GM08714 (cell line): ENCODE data around the gene MASTL.

Source experiments
- H3K4me3 ChIP-seq: fragments of 200-500 bp; sonication (Bioruptor generic); 2 replicates; pipeline ENCODE4 v1.5.1; 2014; ENCODE audit warnings: mild to moderate bottlenecking, low read length, inconsistent platforms
- ZNF274 ChIP-seq: IDR thresholded peaks from 2 replicates; pipeline ENCODE4 v1.6.1; 2012; ENCODE audit warnings: mild to moderate bottlenecking, low read depth, low read length

The MASTL gene

DNA sequence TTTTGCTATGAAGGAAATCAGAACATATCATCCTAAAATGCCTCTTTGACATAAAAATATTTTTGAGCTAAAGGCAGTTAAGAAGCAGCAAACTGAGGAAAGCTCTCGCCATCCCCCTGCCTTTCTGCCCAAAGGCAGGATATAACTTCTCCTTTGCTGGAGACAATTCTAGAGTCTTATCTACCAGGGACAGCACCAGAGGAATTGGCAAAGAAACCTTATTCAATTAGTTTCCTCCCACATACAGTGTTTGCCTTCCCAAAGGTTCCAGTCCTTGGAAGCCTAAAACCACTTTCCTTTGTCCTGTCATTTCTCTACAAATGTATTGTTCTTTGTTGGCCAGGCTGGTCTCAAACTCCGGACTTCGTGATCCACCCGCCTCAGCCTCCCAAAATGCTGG, 33.7 kb downstream of the MASTL start:
- no peak for TF ChIP-seq ZNF274
- no peak overlapping the region for H3K4me3 ChIP-seq

DNA sequence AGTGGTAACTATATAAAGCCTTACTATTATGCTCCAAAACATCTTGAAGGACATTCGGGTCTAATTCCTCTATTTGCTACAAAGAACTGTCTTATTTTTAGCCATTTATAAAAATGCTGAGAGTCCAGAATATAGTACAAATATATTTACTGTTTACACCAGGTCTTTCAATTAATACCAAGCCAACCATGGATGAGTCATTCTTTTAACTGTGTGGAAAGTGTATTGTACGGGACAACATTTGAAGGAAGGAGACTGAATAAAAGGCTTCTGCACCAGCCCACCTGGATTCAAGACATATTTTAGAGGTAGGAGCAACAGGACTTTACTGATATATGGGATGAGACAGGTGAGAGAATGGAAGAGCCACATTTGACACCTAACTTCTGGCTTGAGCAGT, 35.4 kb downstream of the MASTL start:
- no peak for TF ChIP-seq ZNF274
- H3K4me3 ChIP-seq: no peak overlapping the region

DNA sequence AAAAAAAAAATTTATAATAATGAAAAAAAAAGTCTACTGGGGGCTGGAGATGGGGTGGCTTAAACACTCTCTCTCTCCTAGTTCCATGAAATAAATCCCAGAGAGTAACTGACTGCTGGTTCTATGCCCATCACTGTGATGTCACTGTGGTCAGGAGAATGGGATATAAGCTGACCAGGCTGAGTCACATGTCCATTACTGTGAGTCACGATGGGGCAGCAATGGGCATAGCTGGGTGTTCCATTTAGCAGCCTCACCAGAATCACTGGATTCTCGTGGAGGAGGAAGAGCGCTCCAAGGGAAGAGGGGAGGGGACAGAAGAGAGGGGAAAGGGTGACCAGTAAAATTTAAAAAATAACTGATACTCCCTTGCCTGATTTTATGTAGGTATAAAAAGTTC, 37.1 kb downstream of the MASTL start:
- TF ChIP-seq ZNF274: no peak
- H3K4me3 ChIP-seq: no peak overlapping the region

DNA sequence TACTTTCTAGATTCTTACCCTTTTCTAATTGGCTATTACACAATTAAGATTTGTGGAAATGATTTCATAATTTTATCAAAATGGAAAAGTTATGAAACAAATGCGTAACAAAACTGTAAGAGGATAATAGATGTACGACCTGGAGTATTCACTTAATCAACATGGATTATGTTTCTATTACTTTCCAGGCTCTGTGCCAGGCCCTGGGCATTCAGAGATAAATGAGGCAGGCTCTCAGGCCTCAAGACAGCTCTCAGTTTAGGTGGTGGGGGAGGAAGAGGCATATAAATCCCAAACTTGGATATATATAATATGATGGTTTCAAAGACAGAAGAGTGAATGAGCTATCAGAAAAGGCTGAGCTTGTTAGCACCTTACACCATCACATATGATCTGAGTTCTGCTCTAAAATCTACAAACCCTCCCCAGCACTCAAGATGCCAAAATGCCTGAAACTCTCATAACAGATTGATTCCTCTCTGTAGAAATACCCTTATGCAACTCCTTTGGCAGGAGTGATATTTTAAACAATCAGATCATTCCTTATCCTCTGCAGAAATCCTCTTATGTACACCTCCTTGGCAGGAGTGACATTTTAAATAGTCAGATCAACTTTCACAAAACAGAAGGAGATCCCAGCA, 42.9 kb downstream of the MASTL start:
- H3K4me3 ChIP-seq: no peak overlapping the region
- TF ChIP-seq ZNF274: no peak

DNA sequence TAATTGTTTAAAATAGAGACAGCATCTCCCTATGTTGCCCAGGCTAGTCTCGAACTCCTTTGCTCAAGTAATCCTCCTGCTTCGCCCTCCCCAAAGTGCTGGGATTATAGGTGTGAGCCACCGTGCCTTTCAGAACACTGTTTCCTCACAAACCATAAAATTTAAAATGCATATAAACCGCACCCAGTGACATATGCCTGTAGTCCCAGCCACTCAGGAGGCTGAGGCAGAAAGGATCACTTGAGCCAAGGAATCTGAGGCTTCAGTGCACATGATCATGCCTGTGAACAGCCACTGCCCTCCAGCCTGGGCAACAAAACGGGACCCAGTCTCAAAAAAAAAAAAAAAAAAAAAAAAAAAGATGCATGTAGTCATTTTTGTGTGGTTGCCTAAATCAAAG, 48.7 kb downstream of the MASTL start:
- H3K4me3 ChIP-seq: no peak overlapping the region
- TF ChIP-seq ZNF274: no peak

DNA sequence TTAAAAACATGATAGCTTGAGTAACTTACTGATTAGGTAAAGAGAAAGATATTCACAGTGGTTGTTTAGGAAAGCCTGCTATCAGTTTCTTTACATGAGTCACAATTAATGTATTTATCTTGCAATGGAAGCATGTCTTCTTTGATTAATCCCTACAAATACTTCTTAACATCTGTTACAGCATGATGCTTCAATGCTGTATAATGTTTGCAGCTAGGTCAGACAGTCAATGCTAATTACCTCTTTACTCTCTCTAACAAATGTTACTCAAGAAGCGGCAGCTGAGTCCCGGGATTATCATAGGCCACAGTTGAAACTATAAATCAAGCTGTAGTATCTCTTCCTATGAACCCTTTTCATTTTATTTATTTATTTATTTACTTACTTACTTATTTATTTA, 52.2 kb downstream of the MASTL start:
- TF ChIP-seq ZNF274: no peak
- H3K4me3 ChIP-seq: no peak overlapping the region

DNA sequence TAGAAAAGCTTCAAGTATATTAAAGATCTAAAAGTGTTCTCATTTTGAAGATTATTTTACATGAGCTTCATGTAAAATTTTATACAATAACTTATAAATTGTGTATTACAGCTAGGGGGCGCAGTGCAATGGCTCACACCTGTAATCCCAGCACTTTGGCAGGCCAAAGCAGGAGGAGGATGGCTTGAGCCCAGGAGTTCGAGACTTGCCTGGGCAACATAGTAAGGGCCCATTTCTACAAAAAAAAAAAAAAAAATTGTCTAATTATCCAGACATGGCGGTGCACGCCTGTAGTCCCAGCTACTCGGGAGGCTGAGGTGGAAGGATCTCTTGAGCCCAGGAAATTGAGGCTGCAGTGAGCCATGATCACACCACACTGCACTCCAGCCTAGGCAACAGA, 68.8 kb downstream of the MASTL start:
- TF ChIP-seq ZNF274: no peak
- no peak overlapping the region for H3K4me3 ChIP-seq

DNA sequence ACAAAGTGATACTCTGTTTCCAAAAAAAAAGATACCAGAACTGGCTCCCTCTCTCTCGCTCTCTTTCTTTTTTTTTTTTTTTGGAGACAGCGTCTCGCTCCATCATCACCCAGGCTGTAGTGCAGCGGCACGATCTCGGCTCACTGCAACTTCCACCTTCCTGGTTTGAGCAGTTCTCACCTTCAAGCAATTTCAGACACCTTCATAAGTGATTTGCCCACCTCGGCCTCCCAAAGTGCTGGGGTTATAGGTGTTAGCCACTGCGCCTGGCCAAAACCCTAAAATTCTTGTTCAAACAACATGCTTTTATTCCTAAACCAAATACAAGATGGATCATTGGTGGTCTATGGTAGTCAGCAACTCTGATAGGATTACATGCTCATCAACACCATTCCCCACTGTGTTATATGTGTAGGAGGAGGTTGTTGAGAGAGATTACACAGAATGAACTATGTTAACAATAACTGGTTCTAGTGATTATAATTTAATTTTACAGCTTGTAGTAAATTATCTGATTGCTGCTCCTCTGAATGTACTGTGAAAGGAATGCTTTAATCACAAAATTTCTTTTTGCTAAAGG, 69.9 kb downstream of the MASTL start:
- TF ChIP-seq ZNF274: no peak
- H3K4me3 ChIP-seq: no peak overlapping the region

DNA sequence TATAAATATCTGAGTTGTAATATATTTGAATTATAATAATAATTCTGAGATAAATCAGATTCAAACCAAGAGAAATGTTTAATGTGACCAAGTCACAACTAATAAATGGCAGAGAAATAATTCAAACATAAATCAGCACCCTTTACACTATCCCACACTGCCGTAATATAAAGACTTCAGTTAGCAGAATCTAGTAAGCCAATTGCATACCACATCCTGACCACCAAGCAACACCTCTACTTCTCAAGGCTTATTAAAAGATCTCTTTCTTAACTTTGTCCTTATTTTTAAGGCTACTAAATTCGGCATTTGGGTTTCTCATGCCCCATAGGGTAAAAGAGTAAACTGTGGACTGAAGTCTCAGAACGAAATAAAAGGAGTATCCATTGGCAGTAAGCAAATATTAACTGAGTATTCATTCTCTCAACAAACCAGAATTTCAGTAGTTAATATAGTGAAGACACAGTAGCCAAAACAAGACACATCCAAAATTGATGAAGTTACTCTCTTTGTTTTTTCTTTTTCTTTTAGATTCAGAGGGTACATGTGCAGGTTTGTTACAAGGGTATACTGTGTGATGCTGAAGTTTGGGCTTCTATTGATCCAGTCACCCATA, 70.6 kb downstream of the MASTL start:
- no peak overlapping the region for H3K4me3 ChIP-seq
- TF ChIP-seq ZNF274: no peak

DNA sequence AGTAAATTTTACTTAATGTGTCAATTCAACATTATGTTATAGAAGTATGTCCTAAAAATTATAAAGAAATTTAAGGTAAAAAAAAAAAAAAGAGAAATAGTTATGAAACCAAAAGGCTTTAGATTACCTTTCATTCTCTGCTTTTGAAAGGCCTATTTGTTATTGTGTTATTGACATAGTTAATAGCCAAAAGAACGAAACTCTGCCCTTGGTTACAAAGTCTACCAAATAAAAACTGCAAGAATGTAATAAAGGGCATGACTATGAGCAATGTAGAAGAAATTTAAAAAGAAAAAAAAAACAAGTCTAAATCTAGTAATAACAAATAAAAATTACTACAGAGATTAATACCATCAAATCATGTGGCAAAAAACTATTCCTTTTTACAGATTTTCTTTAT, 74.9 kb downstream of the MASTL start:
- H3K4me3 ChIP-seq: no peak overlapping the region
- TF ChIP-seq ZNF274: no peak

DNA sequence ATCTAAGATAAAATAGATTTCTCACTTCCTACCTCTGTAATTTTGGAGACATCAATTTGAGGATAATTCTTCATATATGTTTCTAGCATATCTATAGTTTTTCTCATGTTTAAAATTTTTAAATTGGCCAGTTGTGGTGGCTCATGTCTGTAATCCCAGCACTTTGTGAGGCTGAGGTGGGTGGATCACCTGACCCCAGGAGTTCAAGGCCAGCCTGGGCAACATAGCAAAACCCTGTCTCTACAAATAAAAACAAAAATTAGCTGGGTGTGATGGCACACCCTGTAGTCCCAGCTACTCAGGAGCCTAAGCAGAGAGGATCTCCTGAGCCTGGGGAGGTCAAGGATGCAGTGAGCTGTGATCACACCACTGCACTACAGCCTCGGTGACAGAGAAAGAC, 80.6 kb downstream of the MASTL start:
- no peak overlapping the region for H3K4me3 ChIP-seq
- no peak for TF ChIP-seq ZNF274
